HEK293T (cell line): ENCODE data around the gene MAMLD1.

ENCODE experiments used
- CTCF ChIA-PET: fragments of 350-600 bp; formaldehyde crosslinking; extraction: SDS; loops from one replicate; lab custom pipeline; 2021; ENCODE audit warnings: antibody characterized with exemption, inconsistent platforms; lab: Yijun Ruan, JAX
- POLR2A ChIA-PET: fragments of 350-600 bp; formaldehyde crosslinking; extraction: SDS; loops from one replicate; lab custom pipeline; 2020; ENCODE audit warnings: antibody characterized with exemption, inconsistent platforms; lab: Yijun Ruan, JAX
- DNase-seq: peaks from one replicate; pipeline ENCODE4 v3.0.0; 2012; ENCODE audit warnings: mixed read lengths; ENCODE audit errors: extremely low spot score
- ARNT ChIP-seq: fragments of 450-650 bp; IDR thresholded peaks from 2 replicates; pipeline ENCODE4 v1.6.1; 2017; ENCODE audit warnings: mild to moderate bottlenecking
- BHLHE40 ChIP-seq: fragments of 450-650 bp; IDR thresholded peaks from 2 replicates; pipeline ENCODE4 v1.6.1; 2016; ENCODE audit warnings: mild to moderate bottlenecking, moderate library complexity, borderline replicate concordance
- CTBP1 ChIP-seq: fragments of 450-650 bp; IDR thresholded peaks from 2 replicates; pipeline ENCODE4 v1.6.1; 2016; ENCODE audit warnings: borderline replicate concordance
- ELF4 ChIP-seq: fragments of 450-650 bp; IDR thresholded peaks from 2 replicates; pipeline ENCODE4 v1.6.1; 2017; ENCODE audit warnings: antibody characterized with exemption
- FOXA1 ChIP-seq: fragments of 450-650 bp; IDR thresholded peaks from 2 replicates; pipeline ENCODE4 v1.6.1; 2016; ENCODE audit warnings: mild to moderate bottlenecking
- FOXK2 ChIP-seq: fragments of 450-650 bp; IDR thresholded peaks from 2 replicates; pipeline ENCODE4 v1.6.1; 2016; ENCODE audit warnings: mild to moderate bottlenecking
- FOXM1 ChIP-seq: fragments of 450-650 bp; IDR thresholded peaks from 2 replicates; pipeline ENCODE4 v1.6.1; 2017; ENCODE audit warnings: mild to moderate bottlenecking, borderline replicate concordance
- HDGF ChIP-seq: fragments of 450-650 bp; IDR thresholded peaks from 2 replicates; pipeline ENCODE4 v1.6.1; 2017; ENCODE audit warnings: antibody characterized with exemption, borderline replicate concordance
- L3MBTL2 ChIP-seq: fragments of 450-650 bp; conservative IDR thresholded peaks from 2 replicates; pipeline ENCODE4 v1.6.1; 2016; ENCODE audit warnings: mild to moderate bottlenecking
- LEF1 ChIP-seq: fragments of 450-650 bp; IDR thresholded peaks from 2 replicates; pipeline ENCODE4 v1.6.1; 2017; ENCODE audit warnings: mild to moderate bottlenecking, borderline replicate concordance
- NFRKB ChIP-seq: fragments of 450-650 bp; IDR thresholded peaks from 2 replicates; pipeline ENCODE4 v1.6.1; 2016; ENCODE audit warnings: mild to moderate bottlenecking, moderate library complexity
- SP1 ChIP-seq: fragments of 450-650 bp; IDR thresholded peaks from 2 replicates; pipeline ENCODE4 v1.6.1; 2017
- SUZ12 ChIP-seq: fragments of 450-650 bp; IDR thresholded peaks from 2 replicates; pipeline ENCODE4 v1.6.1; 2016; ENCODE audit warnings: mild to moderate bottlenecking
- TARDBP ChIP-seq: fragments of 450-650 bp; IDR thresholded peaks from 2 replicates; pipeline ENCODE4 v1.6.1; 2016
- ZNF384 ChIP-seq: fragments of 450-650 bp; IDR thresholded peaks from 2 replicates; pipeline ENCODE4 v1.6.1; 2016
- TF ChIP-seq, protein P1 (sequence below): fragments of 450-650 bp; IDR thresholded peaks from 2 replicates; pipeline ENCODE4 v1.6.1; 2016

Gene MAMLD1

GRCh38 chrX:150544835-150545770 lies 182.0 kb downstream of the MAMLD1 start:
- TF ChIP-seq L3MBTL2: no peak
- no peak for TF ChIP-seq FOXA1
- no peak for TF ChIP-seq TARDBP
- no peak for TF ChIP-seq ZNF384
- no peak for TF ChIP-seq CTBP1
- TF ChIP-seq NFRKB: no peak
- TF ChIP-seq FOXM1: no peak
- no peak for TF ChIP-seq FOXK2
- TF ChIP-seq ELF4: no peak
- TF ChIP-seq, protein P1, sequence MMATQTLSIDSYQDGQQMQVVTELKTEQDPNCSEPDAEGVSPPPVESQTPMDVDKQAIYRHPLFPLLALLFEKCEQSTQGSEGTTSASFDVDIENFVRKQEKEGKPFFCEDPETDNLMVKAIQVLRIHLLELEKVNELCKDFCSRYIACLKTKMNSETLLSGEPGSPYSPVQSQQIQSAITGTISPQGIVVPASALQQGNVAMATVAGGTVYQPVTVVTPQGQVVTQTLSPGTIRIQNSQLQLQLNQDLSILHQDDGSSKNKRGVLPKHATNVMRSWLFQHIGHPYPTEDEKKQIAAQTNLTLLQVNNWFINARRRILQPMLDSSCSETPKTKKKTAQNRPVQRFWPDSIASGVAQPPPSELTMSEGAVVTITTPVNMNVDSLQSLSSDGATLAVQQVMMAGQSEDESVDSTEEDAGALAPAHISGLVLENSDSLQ: no peak
- no peak for TF ChIP-seq LEF1
- TF ChIP-seq BHLHE40: no peak
- TF ChIP-seq ARNT: no peak
- no peak for TF ChIP-seq SUZ12
- no peak for TF ChIP-seq SP1
- no peak for TF ChIP-seq HDGF
- ChIA-PET POLR2A (no interaction called here), CTCF (no interaction called here)
- DNase-seq: no peak

DNA sequence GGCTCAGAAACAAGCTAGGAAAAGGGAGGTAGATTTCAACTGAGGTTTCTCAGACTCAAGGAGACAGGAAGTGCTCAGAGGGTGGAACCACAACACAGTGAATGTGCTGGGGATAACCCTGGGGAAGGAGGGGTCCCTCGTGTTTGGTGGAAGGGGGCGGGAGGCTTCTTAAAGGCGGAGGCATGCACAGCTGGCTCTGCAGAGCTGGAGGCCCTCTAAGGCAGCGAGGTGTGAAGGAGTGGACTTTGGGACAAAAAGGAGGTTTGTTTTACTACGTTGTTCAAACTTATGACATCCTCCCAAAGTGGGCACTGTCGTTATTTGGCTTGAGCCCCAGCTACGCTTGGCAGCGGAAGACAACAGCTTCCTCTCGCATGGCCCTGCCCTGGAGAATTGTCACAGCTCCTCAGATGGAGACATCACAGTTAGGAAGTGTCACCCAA lies 183.6 kb downstream of the MAMLD1 start:
- DNase-seq: no peak
- CTCF ChIA-PET: no interaction called here
- no peak for TF ChIP-seq FOXK2
- no peak for TF ChIP-seq ARNT
- no peak for TF ChIP-seq L3MBTL2
- TF ChIP-seq LEF1: no peak
- no peak for TF ChIP-seq HDGF
- TF ChIP-seq FOXA1: no peak
- TF ChIP-seq SUZ12: no peak
- TF ChIP-seq, protein P1: no peak
- no peak for TF ChIP-seq TARDBP
- no peak for TF ChIP-seq ELF4
- TF ChIP-seq SP1: no peak
- no peak for TF ChIP-seq ZNF384
- TF ChIP-seq FOXM1: no peak
- TF ChIP-seq BHLHE40: no peak
- POLR2A ChIA-PET: no interaction called here

GRCh38 chrX:150547375-150548115 lies 184.4 kb downstream of the MAMLD1 start:
- CTCF ChIA-PET: no interaction called here
- TF ChIP-seq ELF4 (no peak), NFRKB (no peak), LEF1 (no peak), FOXM1 (no peak), SUZ12 (no peak), CTBP1 (no peak), SP1 (no peak), FOXA1 (no peak), ARNT (no peak), ZNF384 (no peak), BHLHE40 (no peak), FOXK2 (no peak)
- POLR2A ChIA-PET: no interaction called here
- no peak for DNase-seq

GRCh38 chrX:150548251-150548650 lies 185.1 kb downstream of the MAMLD1 start:
- ChIA-PET CTCF (no interaction called here), POLR2A (no interaction called here)
- no peak for DNase-seq
- TF ChIP-seq, protein P1: no peak
- TF ChIP-seq SUZ12 (no peak), L3MBTL2 (no peak), HDGF (no peak), CTBP1 (no peak), LEF1 (no peak), BHLHE40 (no peak), TARDBP (no peak), FOXK2 (no peak), FOXA1 (no peak), FOXM1 (no peak), ELF4 (no peak), ZNF384 (no peak), NFRKB (no peak), SP1 (no peak), ARNT (no peak)

GRCh38 chrX:150548684-150549083 lies 185.6 kb downstream of the MAMLD1 start:
- TF ChIP-seq LEF1: no peak
- TF ChIP-seq FOXA1: no peak
- no peak for TF ChIP-seq TARDBP
- TF ChIP-seq HDGF: no peak
- ChIA-PET CTCF (no interaction called here), POLR2A (no interaction called here)
- no peak for DNase-seq
